Measurements from ENCODE around the gene TTPAL.

Gene TTPAL

GRCh38 chr20:44459271-44459670 lies 16.4 kb upstream of the TTPAL start:
- no peak overlapping the region for H3K4me3 ChIP-seq (ENCODE audit: low read length)
- H3K4me1 ChIP-seq (ENCODE audit: control insufficient read depth, insufficient read depth, low read length): no peaks in the 10 kb centered on the region
- no peaks in the 10 kb centered on the region for H3K27me3 ChIP-seq (ENCODE audit: control insufficient read depth, insufficient read depth, low read length)
- H3K4me2 ChIP-seq (ENCODE audit: low read length): no peak overlapping the region
- no peaks in the 10 kb centered on the region for H3K9me3 ChIP-seq (replicated peaks; ENCODE audit: low read length)
- H3K36me3 ChIP-seq (ENCODE audit: insufficient read depth, low read length): no peaks in the 10 kb centered on the region
- no peak overlapping the region for H3K9ac ChIP-seq (ENCODE audit: low read depth, low read length)

- H3K4me1 ChIP-seq (ENCODE audit: control insufficient read depth, insufficient read depth, low read length): peaks cover 10% of the 10 kb centered on the region
- H3K9me3 ChIP-seq (replicated peaks; ENCODE audit: low read length): no peaks in the 10 kb centered on the region
- no peak overlapping the region for H3K4me2 ChIP-seq (ENCODE audit: low read length)
- no peaks in the 10 kb centered on the region for H3K36me3 ChIP-seq (ENCODE audit: insufficient read depth, low read length)
- no peak overlapping the region for H3K9ac ChIP-seq (ENCODE audit: low read depth, low read length)
- no peaks in the 10 kb centered on the region for H3K27me3 ChIP-seq (ENCODE audit: control insufficient read depth, insufficient read depth, low read length)
- no peak overlapping the region for H3K4me3 ChIP-seq (ENCODE audit: low read length)
These were observed 14.9 kb upstream of the TTPAL start for GRCh38 chr20:44460795-44461141.

GRCh38 chr20:44461142-44461802 lies 14.4 kb upstream of the TTPAL start:
- no peaks in the 10 kb centered on the region for H3K9me3 ChIP-seq (replicated peaks; ENCODE audit: low read length)

GRCh38 chr20:44461803-44462174 lies 13.9 kb upstream of the TTPAL start:
- no peaks in the 10 kb centered on the region for H3K9me3 ChIP-seq (replicated peaks; ENCODE audit: low read length)
- peaks cover 13% of the 10 kb centered on the region for H3K4me1 ChIP-seq (ENCODE audit: control insufficient read depth, insufficient read depth, low read length)
- H3K4me2 ChIP-seq (ENCODE audit: low read length): no peak overlapping the region
- no peaks in the 10 kb centered on the region for H3K36me3 ChIP-seq (ENCODE audit: insufficient read depth, low read length)
- no peaks in the 10 kb centered on the region for H3K27me3 ChIP-seq (ENCODE audit: control insufficient read depth, insufficient read depth, low read length)
- no peak overlapping the region for H3K9ac ChIP-seq (ENCODE audit: low read depth, low read length)
- no peak overlapping the region for H3K4me3 ChIP-seq (ENCODE audit: low read length)

More at GRCh38 chr20:44461142-44461802, 14.4 kb upstream of the TTPAL start:
- H3K36me3 ChIP-seq (ENCODE audit: insufficient read depth, low read length): no peaks in the 10 kb centered on the region
- H3K4me3 ChIP-seq (ENCODE audit: low read length): no peak overlapping the region
- H3K4me1 ChIP-seq (ENCODE audit: control insufficient read depth, insufficient read depth, low read length): peaks cover 10% of the 10 kb centered on the region
- no peak overlapping the region for H3K9ac ChIP-seq (ENCODE audit: low read depth, low read length)
- H3K27me3 ChIP-seq (ENCODE audit: control insufficient read depth, insufficient read depth, low read length): no peaks in the 10 kb centered on the region
- H3K4me2 ChIP-seq (ENCODE audit: low read length): no peak overlapping the region

GRCh38 chr20:44463466-44463865 lies 12.2 kb upstream of the TTPAL start:
- Histone ChIP-seq H3K4me3 (ENCODE audit: low read length) (no peak overlapping the region), H3K36me3 (ENCODE audit: insufficient read depth, low read length) (no peaks in the 10 kb centered on the region), H3K9me3 (replicated peaks; ENCODE audit: low read length) (no peaks in the 10 kb centered on the region), H3K4me1 (ENCODE audit: control insufficient read depth, insufficient read depth, low read length) (peaks cover 29% of the 10 kb centered on the region), H3K27me3 (ENCODE audit: control insufficient read depth, insufficient read depth, low read length) (no peaks in the 10 kb centered on the region), H3K4me2 (ENCODE audit: low read length) (no peak overlapping the region), H3K9ac (ENCODE audit: low read depth, low read length) (no peak overlapping the region)

GRCh38 chr20:44464514-44464913 lies 11.2 kb upstream of the TTPAL start:
- Histone ChIP-seq H3K27me3 (ENCODE audit: control insufficient read depth, insufficient read depth, low read length) (no peaks in the 10 kb centered on the region), H3K4me3 (ENCODE audit: low read length) (no peak overlapping the region), H3K4me2 (ENCODE audit: low read length) (no peak overlapping the region), H3K4me1 (ENCODE audit: control insufficient read depth, insufficient read depth, low read length) (peaks cover 29% of the 10 kb centered on the region), H3K9ac (ENCODE audit: low read depth, low read length) (no peak overlapping the region), H3K36me3 (ENCODE audit: insufficient read depth, low read length) (no peaks in the 10 kb centered on the region), H3K9me3 (replicated peaks; ENCODE audit: low read length) (no peaks in the 10 kb centered on the region)

GRCh38 chr20:44465001-44465560 lies 10.6 kb upstream of the TTPAL start:
- Histone ChIP-seq H3K4me1 (ENCODE audit: control insufficient read depth, insufficient read depth, low read length) (peaks cover 29% of the 10 kb centered on the region), H3K27me3 (ENCODE audit: control insufficient read depth, insufficient read depth, low read length) (no peaks in the 10 kb centered on the region), H3K9me3 (replicated peaks; ENCODE audit: low read length) (no peaks in the 10 kb centered on the region), H3K4me3 (ENCODE audit: low read length) (no peak overlapping the region), H3K4me2 (ENCODE audit: low read length) (no peak overlapping the region), H3K36me3 (ENCODE audit: insufficient read depth, low read length) (no peaks in the 10 kb centered on the region), H3K9ac (ENCODE audit: low read depth, low read length) (no peak overlapping the region)

- H3K27me3 ChIP-seq (ENCODE audit: control insufficient read depth, insufficient read depth, low read length): no peaks in the 10 kb centered on the region
- H3K36me3 ChIP-seq (ENCODE audit: insufficient read depth, low read length): no peaks in the 10 kb centered on the region
- peak overlapping the region; percentile 49 for H3K9ac ChIP-seq (ENCODE audit: low read depth, low read length)
- peaks cover 29% of the 10 kb centered on the region for H3K4me1 ChIP-seq (ENCODE audit: control insufficient read depth, insufficient read depth, low read length)
- H3K4me3 ChIP-seq (ENCODE audit: low read length): peak overlapping the region; percentile 30
- peak overlapping the region; percentile 78 for H3K4me2 ChIP-seq (ENCODE audit: low read length)
- H3K9me3 ChIP-seq (replicated peaks; ENCODE audit: low read length): no peaks in the 10 kb centered on the region
These were observed 8.3 kb upstream of the TTPAL start for GRCh38 chr20:44467289-44467883.

GRCh38 chr20:44468044-44468782 lies 7.5 kb upstream of the TTPAL start:
- Histone ChIP-seq H3K9me3 (replicated peaks; ENCODE audit: low read length) (no peaks in the 10 kb centered on the region), H3K4me1 (ENCODE audit: control insufficient read depth, insufficient read depth, low read length) (peaks cover 29% of the 10 kb centered on the region), H3K4me2 (ENCODE audit: low read length) (peak overlapping the region; percentile 78), H3K4me3 (ENCODE audit: low read length) (no peak overlapping the region), H3K36me3 (ENCODE audit: insufficient read depth, low read length) (no peaks in the 10 kb centered on the region), H3K27me3 (ENCODE audit: control insufficient read depth, insufficient read depth, low read length) (no peaks in the 10 kb centered on the region), H3K9ac (ENCODE audit: low read depth, low read length) (peak overlapping the region; percentile 49)

- Histone ChIP-seq H3K4me3 (ENCODE audit: low read length) (no peak overlapping the region), H3K9ac (ENCODE audit: low read depth, low read length) (no peak overlapping the region), H3K4me2 (ENCODE audit: low read length) (no peak overlapping the region), H3K27me3 (ENCODE audit: control insufficient read depth, insufficient read depth, low read length) (no peaks in the 10 kb centered on the region), H3K4me1 (ENCODE audit: control insufficient read depth, insufficient read depth, low read length) (peaks cover 25% of the 10 kb centered on the region), H3K9me3 (replicated peaks; ENCODE audit: low read length) (no peaks in the 10 kb centered on the region), H3K36me3 (ENCODE audit: insufficient read depth, low read length) (no peaks in the 10 kb centered on the region)
These were observed 5.3 kb upstream of the TTPAL start for GRCh38 chr20:44470327-44470726.

GRCh38 chr20:44471481-44471882 lies 4.2 kb upstream of the TTPAL start:
- H3K36me3 ChIP-seq (ENCODE audit: insufficient read depth, low read length): no peaks in the 10 kb centered on the region
- no peaks in the 10 kb centered on the region for H3K9me3 ChIP-seq (replicated peaks; ENCODE audit: low read length)
- no peak overlapping the region for H3K4me3 ChIP-seq (ENCODE audit: low read length)
- H3K4me2 ChIP-seq (ENCODE audit: low read length): no peak overlapping the region
- no peak overlapping the region for H3K9ac ChIP-seq (ENCODE audit: low read depth, low read length)
- no peaks in the 10 kb centered on the region for H3K27me3 ChIP-seq (ENCODE audit: control insufficient read depth, insufficient read depth, low read length)
- peaks cover 27% of the 10 kb centered on the region for H3K4me1 ChIP-seq (ENCODE audit: control insufficient read depth, insufficient read depth, low read length)

Data from skeletal muscle satellite cell (primary cell).